B cell (primary cell): ENCODE measurements around the gene TMC1. TPM values are rescaled to one million over a fixed set of nuclear protein-coding genes. Genes with fewer than 3 reads are reported as not detected.

Experiments
- ATAC-seq: fragments of 200-7000 bp; cut with Tn5 transposase; one replicate; pipeline ENCODE4 v1.10.0; 2021; ENCODE audit warnings: low read depth, mild to moderate bottlenecking, moderate number of reproducible peaks, moderate library complexity
- CTCF ChIA-PET: fragments of 350-600 bp; sonication (Branson Sonifier 250); formaldehyde crosslinking; loops from one replicate; lab custom pipeline; 2021; ENCODE audit warnings: antibody characterized with exemption, inconsistent platforms; lab: Charles Lee
- POLR2A ChIA-PET: fragments of 350-600 bp; sonication (Branson Sonifier 250); formaldehyde crosslinking; loops from one replicate; lab custom pipeline; 2021; ENCODE audit warnings: antibody characterized with exemption; lab: Charles Lee
- DNase-seq: peaks from one replicate; pipeline ENCODE4 v3.0.0; 2013
- H2AFZ ChIP-seq: 2 replicates; pipeline ENCODE4 v1.6.1; 2012; ENCODE audit warnings: mild to moderate bottlenecking, low read depth, low read length; ENCODE audit not compliant: insufficient read depth, poor library complexity, severe bottlenecking
- H3K27ac ChIP-seq, 2 donors: 1 replicate in 1 of 2; 2 replicates in 1 of 2; pipeline ENCODE4 v1.5.1; 2012 to 2013; ENCODE audit warnings: low read length in 2 of 2, mild to moderate bottlenecking in 2 of 2, moderate library complexity in 1 of 2
- H3K27me3 ChIP-seq, 4 experiments: fragments of 200-600 bp in 1 of 4; sonication (generic) in 1 of 4; replicated peaks in 1 of 4; 1 replicate in 2 of 4; 2 replicates in 2 of 4; pipeline versions ENCODE4 v1.6.1 to v1.7.0; 2013 to 2016; ENCODE audit warnings: low read length in 3 of 4, mild to moderate bottlenecking in 2 of 4, mixed read lengths in 1 of 4, moderate library complexity in 1 of 4; ENCODE audit not compliant: insufficient read depth in 4 of 4, control insufficient read depth in 3 of 4; ENCODE audit errors: control extremely low read depth in 1 of 4
- H3K36me3 ChIP-seq, 2 experiments: replicated peaks in 1 of 2; 1 replicate in 1 of 2; 2 replicates in 1 of 2; pipeline versions ENCODE4 v1.6.1 to v1.7.1; 2013; ENCODE audit warnings: low read length in 1 of 2; ENCODE audit not compliant: insufficient read depth in 2 of 2, control insufficient read depth in 1 of 2; ENCODE audit errors: control extremely low read depth in 1 of 2, extremely low read depth in 1 of 2
- H3K4me1 ChIP-seq, 2 donors: fragments of 200-600 bp in 1 of 2; sonication (generic) in 1 of 2; 1 replicate in 1 of 2; 2 replicates in 1 of 2; pipeline versions ENCODE4 v1.5.1 to v1.6.1; 2013 to 2017; ENCODE audit warnings: low read length in 2 of 2; ENCODE audit not compliant: control insufficient read depth in 2 of 2, insufficient read depth in 2 of 2
- H3K4me2 ChIP-seq: replicated peaks from 2 replicates; pipeline ENCODE3; 2012; ENCODE audit warnings: mild to moderate bottlenecking, low read depth, low read length; ENCODE audit not compliant: poor library complexity, severe bottlenecking
- H3K4me3 ChIP-seq, 5 experiments: fragments of 200-600 bp in 1 of 5; sonication (generic) in 1 of 5; 1 replicate in 3 of 5; 2 replicates in 2 of 5; pipeline versions ENCODE4 v1.5.1 to v1.7.0; 2011 to 2016; ENCODE audit warnings: low read length in 4 of 5, mild to moderate bottlenecking in 4 of 5, low read depth in 2 of 5, control low read depth in 1 of 5, moderate library complexity in 1 of 5; ENCODE audit not compliant: insufficient read depth in 1 of 5; ENCODE audit errors: control extremely low read depth in 1 of 5, extremely low read depth in 1 of 5
- H3K79me2 ChIP-seq: fragments of 200-600 bp; sonication (generic); one replicate; pipeline ENCODE4 v1.6.0; 2016; ENCODE audit warnings: low read length; ENCODE audit not compliant: control insufficient read depth, insufficient read depth
- H3K9ac ChIP-seq: fragments of 200-600 bp; sonication (generic); 2 replicates; pipeline ENCODE4 v1.6.1; 2017; ENCODE audit warnings: mild to moderate bottlenecking, low read length, moderate library complexity
- H3K9me3 ChIP-seq, 3 donors: one replicate each; pipeline versions ENCODE4 v1.6.1 to v1.7.1; 2013; ENCODE audit warnings: low read length in 2 of 3; ENCODE audit not compliant: control insufficient read depth in 2 of 3, insufficient read depth in 1 of 3; ENCODE audit errors: control extremely low read depth in 1 of 3
- H4K20me1 ChIP-seq: 2 replicates; pipeline ENCODE4 v1.6.0; 2012; ENCODE audit warnings: mild to moderate bottlenecking, low read length; ENCODE audit not compliant: insufficient read depth, control insufficient read depth, poor library complexity, severe bottlenecking
- H3K27ac Mint-ChIP-seq: one replicate; pipeline ENCODE4 v1.8.0; 2021; ENCODE audit warnings: mixed read lengths
- H3K27me3 Mint-ChIP-seq: one replicate; pipeline ENCODE4 v1.8.0; 2021; ENCODE audit warnings: mixed read lengths
- H3K4me1 Mint-ChIP-seq: one replicate; pipeline ENCODE4 v1.8.0; 2021; ENCODE audit warnings: mixed read lengths
- H3K4me3 Mint-ChIP-seq: one replicate; pipeline ENCODE4 v1.8.0; 2021; ENCODE audit warnings: mixed read lengths
- H3K9me3 Mint-ChIP-seq: one replicate; pipeline ENCODE4 v1.8.0; 2022; ENCODE audit warnings: mixed read lengths; ENCODE audit not compliant: insufficient read depth
- EZH2 ChIP-seq: IDR thresholded peaks from 2 replicates; pipeline ENCODE4 v1.6.1; 2012; ENCODE audit warnings: borderline replicate concordance, low read depth, mild to moderate bottlenecking, moderate library complexity, low read length; ENCODE audit not compliant: insufficient read depth, poor library complexity, severe bottlenecking
- WGBS: methylation state at CpG from one replicate; pipeline ENCODE4 v1.1.5; 2013; ENCODE audit warnings: missing lambda C conversion rate; ENCODE audit not compliant: insufficient coverage; 5-methylcytosine and 5-hydroxymethylcytosine counted together
- intact Hi-C: fragments of 100-400 bp; cut with micrococcal nuclease; formaldehyde crosslinking; loops from one replicate; pipeline ENCODE4 v1.10.0; 2022
- polyA plus RNA-seq: library from polyadenylated mRNA; depleted of rRNA; stranded (reverse); fragments of >200 nt; gene quantifications from 2 replicates; pipeline ENCODE4 v1.2.3, GENCODE V29; 2012
- total RNA-seq, 2 donors: library from RNA; stranded (reverse); fragments of 120-200 nt in 1 of 2; gene quantifications; 1 replicate in 1 of 2; 2 replicates in 1 of 2; pipeline versions ENCODE4 v1.2.3 to v1.2.4, GENCODE V29; 2013 to 2022
- TF ChIP-seq, protein P1 (sequence below): fragments of 200-600 bp; IDR thresholded peaks from one replicate; pipeline ENCODE4 v1.8.0; 2022; ENCODE audit warnings: antibody characterized with exemption, mild to moderate bottlenecking

Gene TMC1
- total and polyA plus RNA-seq, 2 donors (not counting 1 experiment from before 2014, with no cell fraction given): not detected

- no peaks in the 10 kb centered on the region for H3K27me3 Mint-ChIP-seq
- no peak overlapping the region for H2AFZ ChIP-seq
Observed at GRCh38 chr9:72786948-72787347, 265.5 kb downstream of the TMC1 start.

GRCh38 chr9:72788966-72789735, 267.7 kb downstream of the TMC1 start:
- peaks cover 0 to 12% (median 0%) of the 10 kb centered on the region in 3 donors for H3K9me3 ChIP-seq
- H3K4me3 ChIP-seq: no peak overlapping the region
- peaks cover 2% of the 10 kb centered on the region for H3K9me3 Mint-ChIP-seq
- ChIA-PET POLR2A (no interaction called here), CTCF (no interaction called here)
- H3K27me3 Mint-ChIP-seq: no peaks in the 10 kb centered on the region
- no peak overlapping the region for H3K27ac ChIP-seq
- H3K9ac ChIP-seq: no peak overlapping the region
- no peak overlapping the region for H3K27ac Mint-ChIP-seq
- no peak overlapping the region for H3K4me2 ChIP-seq
- no peak overlapping the region for H2AFZ ChIP-seq
- no peak overlapping the region for H3K4me3 Mint-ChIP-seq
- H3K4me1 ChIP-seq: no peaks in the 10 kb centered on the region
- H3K79me2 ChIP-seq: no peaks in the 10 kb centered on the region
- H3K27me3 ChIP-seq: no peaks in the 10 kb centered on the region
- no peaks in the 10 kb centered on the region for H4K20me1 ChIP-seq
- no peaks in the 10 kb centered on the region for H3K4me1 Mint-ChIP-seq
- intact Hi-C loops: loop anchor here (10.0 kb wide), 1 partner anchor 64 kb away; no protein-coding TSS in a partner anchor
- TF ChIP-seq, protein P1, sequence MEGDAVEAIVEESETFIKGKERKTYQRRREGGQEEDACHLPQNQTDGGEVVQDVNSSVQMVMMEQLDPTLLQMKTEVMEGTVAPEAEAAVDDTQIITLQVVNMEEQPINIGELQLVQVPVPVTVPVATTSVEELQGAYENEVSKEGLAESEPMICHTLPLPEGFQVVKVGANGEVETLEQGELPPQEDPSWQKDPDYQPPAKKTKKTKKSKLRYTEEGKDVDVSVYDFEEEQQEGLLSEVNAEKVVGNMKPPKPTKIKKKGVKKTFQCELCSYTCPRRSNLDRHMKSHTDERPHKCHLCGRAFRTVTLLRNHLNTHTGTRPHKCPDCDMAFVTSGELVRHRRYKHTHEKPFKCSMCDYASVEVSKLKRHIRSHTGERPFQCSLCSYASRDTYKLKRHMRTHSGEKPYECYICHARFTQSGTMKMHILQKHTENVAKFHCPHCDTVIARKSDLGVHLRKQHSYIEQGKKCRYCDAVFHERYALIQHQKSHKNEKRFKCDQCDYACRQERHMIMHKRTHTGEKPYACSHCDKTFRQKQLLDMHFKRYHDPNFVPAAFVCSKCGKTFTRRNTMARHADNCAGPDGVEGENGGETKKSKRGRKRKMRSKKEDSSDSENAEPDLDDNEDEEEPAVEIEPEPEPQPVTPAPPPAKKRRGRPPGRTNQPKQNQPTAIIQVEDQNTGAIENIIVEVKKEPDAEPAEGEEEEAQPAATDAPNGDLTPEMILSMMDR: no peak
- TF ChIP-seq EZH2: no peak
- ATAC-seq: no peak
- no peaks in the 10 kb centered on the region for H3K36me3 ChIP-seq
- 39% methylated on average over 2 of the region's 5 CpGs for WGBS
- no peak for DNase-seq

More at GRCh38 chr9:72786948-72787347, 265.5 kb downstream of the TMC1 start:
- Histone ChIP-seq H3K36me3 (no peaks in the 10 kb centered on the region), H3K27ac (no peak overlapping the region), H3K79me2 (no peaks in the 10 kb centered on the region), H3K4me3 (no peak overlapping the region), H3K4me1 (no peaks in the 10 kb centered on the region), H4K20me1 (no peaks in the 10 kb centered on the region), H3K9me3 (no peaks in the 10 kb centered on the region), H3K9ac (no peak overlapping the region), H3K27me3 (no peaks in the 10 kb centered on the region), H3K4me2 (no peak overlapping the region)
- Mint-ChIP-seq H3K4me3 (no peak overlapping the region), H3K4me1 (no peaks in the 10 kb centered on the region), H3K27ac (no peak overlapping the region), H3K9me3 (peaks cover 2% of the 10 kb centered on the region)
- POLR2A ChIA-PET: no interaction called here
- intact Hi-C loops: loop anchor here (10.0 kb wide), 1 partner anchor 62 kb away; no protein-coding TSS in a partner anchor
- TF ChIP-seq EZH2: no peak
- TF ChIP-seq, protein P1: no peak
- ATAC-seq (no peak), DNase-seq (no peak)
- CTCF ChIA-PET: no interaction called here
